ACHN (cell line): Measurements from ENCODE around the gene CHD2.

Source experiments
- DNase-seq: peaks from one replicate; pipeline ENCODE4 v3.0.0-alpha.2; 2015
- in situ Hi-C: cut with HindIII; loops from 2 replicates; pipeline ENCODE4 v1.10.0; 2017; ENCODE audit warnings: low sequenced_read_pairs, low pct_ligation_motif_present, low pct_unique_long_range_greater_than_20kb

The CHD2 gene

GRCh38 chr15:92883876-92884435, 16.2 kb upstream of the CHD2 start:
- DNase-seq: no peak

GRCh38 chr15:92884436-92885223, 15.5 kb upstream of the CHD2 start:
- no peak for DNase-seq
- in situ Hi-C loops: no loop called here

More at GRCh38 chr15:92883876-92884435, 16.2 kb upstream of the CHD2 start:
- in situ Hi-C loops: no loop called here

- in situ Hi-C loops: no loop called here
- DNase-seq: no peak
Observed at GRCh38 chr15:92885224-92886041, 14.7 kb upstream of the CHD2 start.

- in situ Hi-C loops: no loop called here
Observed at GRCh38 chr15:92886042-92886537, 14.0 kb upstream of the CHD2 start.

GRCh38 chr15:92886815-92887214, 13.3 kb upstream of the CHD2 start:
- no peak for DNase-seq
- in situ Hi-C loops: no loop called here

More at GRCh38 chr15:92886042-92886537, 14.0 kb upstream of the CHD2 start:
- DNase-seq: no peak

- DNase-seq: no peak
- in situ Hi-C loops: no loop called here
Observed at GRCh38 chr15:92887869-92888268, 12.3 kb upstream of the CHD2 start.

GRCh38 chr15:92889390-92890107, 10.6 kb upstream of the CHD2 start:
- in situ Hi-C loops: no loop called here
- no peak for DNase-seq

- no peak for DNase-seq
- in situ Hi-C loops: no loop called here
Observed at GRCh38 chr15:92891533-92892200, 8.5 kb upstream of the CHD2 start.

GRCh38 chr15:92892201-92892555, 7.9 kb upstream of the CHD2 start:
- no peak for DNase-seq
- in situ Hi-C loops: no loop called here

GRCh38 chr15:92893200-92893599, 6.9 kb upstream of the CHD2 start:
- in situ Hi-C loops: no loop called here
- no peak for DNase-seq

GRCh38 chr15:92896561-92896960, 3.6 kb upstream of the CHD2 start:
- no peak for DNase-seq
- in situ Hi-C loops: no loop called here

- in situ Hi-C loops: no loop called here
- no peak for DNase-seq
Observed at GRCh38 chr15:92897620-92898019, 2.5 kb upstream of the CHD2 start.

GRCh38 chr15:92898988-92899582, 1.0 kb upstream of the CHD2 start:
- in situ Hi-C loops: no loop called here
- DNase-seq: no peak

- in situ Hi-C loops: no loop called here
- no peak for DNase-seq
Observed at GRCh38 chr15:92899601-92899947, 550 bp upstream of the CHD2 start.

- in situ Hi-C loops: loop anchor here (25.0 kb wide), 1 partner anchor 88 kb away; no protein-coding TSS in a partner anchor
- no peak for DNase-seq
Observed at GRCh38 chr15:92900731-92901071, 577 bp downstream of the CHD2 start.

- DNase-seq: no peak
- in situ Hi-C loops: loop anchor here (25.0 kb wide), 1 partner anchor 89 kb away; no protein-coding TSS in a partner anchor
Observed at GRCh38 chr15:92901072-92901761, 1.1 kb downstream of the CHD2 start.

GRCh38 chr15:92901995-92902394, 1.9 kb downstream of the CHD2 start:
- in situ Hi-C loops: loop anchor here (25.0 kb wide), 1 partner anchor 90 kb away; no protein-coding TSS in a partner anchor
- DNase-seq: no peak
